ENCODE results near the gene LARGE1.

- TF ChIP-seq, protein P1, sequence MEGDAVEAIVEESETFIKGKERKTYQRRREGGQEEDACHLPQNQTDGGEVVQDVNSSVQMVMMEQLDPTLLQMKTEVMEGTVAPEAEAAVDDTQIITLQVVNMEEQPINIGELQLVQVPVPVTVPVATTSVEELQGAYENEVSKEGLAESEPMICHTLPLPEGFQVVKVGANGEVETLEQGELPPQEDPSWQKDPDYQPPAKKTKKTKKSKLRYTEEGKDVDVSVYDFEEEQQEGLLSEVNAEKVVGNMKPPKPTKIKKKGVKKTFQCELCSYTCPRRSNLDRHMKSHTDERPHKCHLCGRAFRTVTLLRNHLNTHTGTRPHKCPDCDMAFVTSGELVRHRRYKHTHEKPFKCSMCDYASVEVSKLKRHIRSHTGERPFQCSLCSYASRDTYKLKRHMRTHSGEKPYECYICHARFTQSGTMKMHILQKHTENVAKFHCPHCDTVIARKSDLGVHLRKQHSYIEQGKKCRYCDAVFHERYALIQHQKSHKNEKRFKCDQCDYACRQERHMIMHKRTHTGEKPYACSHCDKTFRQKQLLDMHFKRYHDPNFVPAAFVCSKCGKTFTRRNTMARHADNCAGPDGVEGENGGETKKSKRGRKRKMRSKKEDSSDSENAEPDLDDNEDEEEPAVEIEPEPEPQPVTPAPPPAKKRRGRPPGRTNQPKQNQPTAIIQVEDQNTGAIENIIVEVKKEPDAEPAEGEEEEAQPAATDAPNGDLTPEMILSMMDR (IDR thresholded peaks at IDR 0.05; ENCODE audit: insufficient read depth, low read length, poor library complexity, severe bottlenecking) = no peak
- no peak for TF ChIP-seq EZH2phosphoT487 (conservative IDR thresholded peaks at IDR 0.05; ENCODE audit: low read length)
Observed at GRCh38 chr22:33779243-33779642, 141.0 kb downstream of the LARGE1 start.

All from SU-DHL-6 (cell line).